Right ventricle myocardium inferior (tissue), 1 donor: ENCODE data around the gene ANAPC5. TPM values are rescaled to one million over a fixed set of nuclear protein-coding genes. Genes with fewer than 3 reads are reported as not detected.
"Not testable (repeated sequence)": the region's sequence is repeated elsewhere in the genome, so short reads cannot be mapped to it uniquely, and the experiment has no call there.

ENCODE experiments used
- ATAC-seq: fragments of 200-7000 bp; cut with Tn5 transposase; one replicate; pipeline ENCODE4 v1.9.1; 2020; ENCODE audit warnings: mild to moderate bottlenecking, moderate library complexity
- DNase-seq: peaks from one replicate; pipeline ENCODE4 v3.0.0; 2021; ENCODE audit errors: missing footprints
- intact Hi-C: fragments of 100-400 bp; cut with DNase I; formaldehyde crosslinking; loops from one replicate; pipeline ENCODE4 v1.11.0; 2022
- long read RNA-seq: library from polyadenylated mRNA; unstranded; transcript quantifications from one replicate; pipeline ENCODE4 v2.0.0, GENCODE V29; 2021
- total RNA-seq: library from RNA; stranded (reverse); fragmentation: NEBNext Ultra II Directional; extraction: Animal tissue kit (Norgen Biotek cat#: 25700); gene quantifications from one replicate; pipeline ENCODE4 v1.2.1, GENCODE V29; 2021
- donor health status: DM: no; HTN: yes; CAD: no; lungs with severe emphysema.

Gene ANAPC5
- 61.8 TPM for total RNA-seq
- long read RNA-seq, transcript ANAPC5-201 (17 exons, 2,513 nt) = major isoform, 57 of 77 reads
- long read RNA-seq, transcript ANAPC5-218 (17 exons, 2,400 nt) = minor isoform, 13 of 77 reads
- long read RNA-seq, partial matches to known transcripts = 2 of 77 reads
- long read RNA-seq, other reads (novel, unspliced or antisense) = 5 of 77 reads

DNA sequence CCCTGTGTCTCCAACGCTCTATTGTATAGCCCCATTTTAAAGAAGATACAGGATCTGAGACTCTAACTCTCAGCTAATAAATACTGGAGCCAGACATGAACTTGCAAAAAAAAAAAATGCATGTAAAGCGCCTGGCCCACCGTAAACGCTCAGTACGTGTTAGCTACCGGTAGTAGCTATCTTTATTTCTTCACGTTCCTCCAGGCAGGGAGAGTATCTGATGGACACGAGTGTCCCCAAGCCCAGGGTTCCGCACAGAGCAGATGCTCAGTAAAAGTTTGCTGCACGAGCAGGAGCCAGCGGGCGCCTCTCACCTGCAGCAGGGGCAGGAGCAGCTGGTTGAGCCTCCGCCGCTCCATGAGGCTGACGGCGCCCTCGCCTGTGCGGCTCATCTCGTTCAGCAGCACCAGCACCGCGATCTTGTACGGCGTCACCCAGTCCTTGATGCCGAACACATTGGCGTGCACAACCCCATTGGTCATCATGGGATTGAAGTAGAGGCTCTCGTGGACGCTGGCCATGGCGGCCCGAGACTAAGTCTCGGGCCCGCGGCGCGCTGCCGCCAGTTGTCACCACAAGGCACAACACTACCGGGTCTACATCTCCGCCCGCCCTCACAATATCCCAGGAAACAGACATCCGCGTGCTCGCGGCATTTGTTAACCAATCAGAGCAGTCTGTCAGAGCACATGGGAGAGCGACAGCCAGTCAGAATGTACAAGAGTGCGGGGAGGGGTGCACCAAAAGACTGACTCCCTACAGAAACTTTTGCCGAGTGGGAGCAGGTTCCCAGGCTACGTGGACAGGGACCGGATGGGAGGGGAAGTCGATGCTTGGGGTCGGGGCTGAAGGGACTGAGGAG, at the start of gene ANAPC5:
Gene ANAPC5 (minus strand): TSS at position 592 of the 862 bp plus-strand sequence. CDS start 71 bp downstream, at position 521.
- DNase-seq (peak; percentile 96), ATAC-seq (peak; percentile 100)
- intact Hi-C loops = loop anchor here (2.0 kb wide), 1 partner anchor 49 kb away; the partner anchor contains the start of gene RNF34

DNA sequence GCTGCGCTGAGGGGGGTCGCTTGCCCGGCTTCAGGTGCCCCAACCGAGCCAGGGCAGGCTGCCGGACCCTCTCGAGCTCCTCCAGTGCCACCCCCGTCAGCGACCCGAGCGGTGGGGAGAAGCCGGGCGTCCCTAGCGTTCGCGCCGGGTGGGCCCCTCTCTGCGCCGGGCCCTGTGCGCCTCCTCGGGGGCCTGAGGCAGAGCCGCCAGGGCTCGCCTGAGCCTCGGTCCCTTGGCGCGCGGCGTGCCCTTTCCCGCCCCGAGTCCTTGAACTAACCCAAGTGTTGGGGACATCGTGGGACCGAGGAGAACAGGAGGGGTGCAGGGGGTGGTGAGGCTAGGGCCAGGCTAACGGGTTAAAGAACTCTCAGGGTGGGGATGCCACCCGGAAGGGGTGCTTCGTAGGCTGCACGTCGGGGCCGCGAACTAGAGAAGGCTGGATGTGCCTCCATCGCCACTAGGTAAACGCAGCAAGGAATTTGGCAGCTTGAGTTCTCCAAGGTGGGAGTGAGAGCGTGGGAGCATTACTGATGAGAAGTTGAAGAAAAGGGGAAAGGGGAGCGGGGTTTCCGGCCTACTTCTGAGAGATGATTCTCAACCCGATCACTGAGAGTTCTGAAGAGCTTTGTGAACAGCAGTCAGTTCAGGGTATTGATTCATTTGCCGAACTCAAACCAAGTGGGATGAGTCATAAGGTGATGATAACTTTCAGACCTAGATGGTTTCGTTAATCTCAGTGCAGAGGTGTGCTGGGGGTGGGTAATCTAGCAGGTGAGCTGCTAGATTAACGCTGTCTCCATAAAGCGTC, 48.3 kb upstream of the ANAPC5 start:
- intact Hi-C loops = loop anchor here (2.0 kb wide), 1 partner anchor 48 kb away; the partner anchor contains the start of gene ANAPC5
- DNase-seq (peak; percentile 78), ATAC-seq (peak; percentile 62)

GRCh38 chr12:121399391-121400331, 47.5 kb upstream of the ANAPC5 start, which contains the start of gene RNF34:
TSS of gene RNF34 (plus strand) at chr12:121400118. CDS start at chr12:121400213, 95 bp downstream.
- ATAC-seq = peak; percentile 98
- intact Hi-C loops = loop anchor here (2.0 kb wide), 1 partner anchor 47 kb away; the partner anchor contains the start of gene ANAPC5
- DNase-seq = peak; percentile 100

DNA sequence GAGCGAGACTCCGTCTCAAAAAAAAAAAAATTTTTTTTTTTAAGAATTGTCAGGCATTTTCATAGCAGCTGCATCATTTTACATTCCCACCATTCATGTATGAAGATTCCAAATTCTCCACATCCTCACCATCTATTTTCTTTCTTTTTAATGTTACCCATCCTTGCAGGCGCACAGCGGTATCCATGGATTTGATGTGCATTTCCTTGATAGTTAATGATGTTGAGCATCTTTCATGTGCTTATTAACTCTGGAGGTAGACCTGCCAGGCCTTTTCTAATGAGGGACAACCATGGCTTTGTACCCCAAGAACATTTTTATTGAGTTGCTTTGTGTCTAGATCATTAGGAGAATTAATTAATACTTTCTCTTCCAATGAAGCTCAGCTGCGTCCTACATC, 46.1 kb upstream of the ANAPC5 start:
- no peak for DNase-seq
- ATAC-seq = no peak
- intact Hi-C loops = no loop called here

- DNase-seq (no peak), ATAC-seq (no peak)
- intact Hi-C loops = no loop called here
Measured at GRCh38 chr12:121397521-121397920, 45.3 kb upstream of the ANAPC5 start.

DNA sequence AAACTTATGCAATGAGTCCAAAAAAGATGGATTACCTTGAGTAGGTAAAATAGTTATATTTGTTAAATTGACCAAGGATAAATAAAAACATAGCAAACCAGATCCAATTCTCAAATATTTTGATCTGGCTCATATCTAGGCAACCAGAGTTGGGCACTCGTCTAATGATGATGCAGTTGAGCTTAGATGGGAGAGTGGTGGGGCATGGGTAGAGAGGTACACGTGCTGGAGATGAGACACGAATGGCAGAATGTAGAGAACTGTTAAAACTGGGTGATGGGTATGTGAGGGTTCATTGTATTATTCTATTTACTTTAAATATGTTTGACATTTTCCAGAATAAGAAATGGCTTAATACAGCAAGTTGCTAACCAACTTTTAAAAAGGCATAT, 40.1 kb upstream of the ANAPC5 start:
- intact Hi-C loops = no loop called here
- DNase-seq = no peak
- no peak for ATAC-seq

DNA sequence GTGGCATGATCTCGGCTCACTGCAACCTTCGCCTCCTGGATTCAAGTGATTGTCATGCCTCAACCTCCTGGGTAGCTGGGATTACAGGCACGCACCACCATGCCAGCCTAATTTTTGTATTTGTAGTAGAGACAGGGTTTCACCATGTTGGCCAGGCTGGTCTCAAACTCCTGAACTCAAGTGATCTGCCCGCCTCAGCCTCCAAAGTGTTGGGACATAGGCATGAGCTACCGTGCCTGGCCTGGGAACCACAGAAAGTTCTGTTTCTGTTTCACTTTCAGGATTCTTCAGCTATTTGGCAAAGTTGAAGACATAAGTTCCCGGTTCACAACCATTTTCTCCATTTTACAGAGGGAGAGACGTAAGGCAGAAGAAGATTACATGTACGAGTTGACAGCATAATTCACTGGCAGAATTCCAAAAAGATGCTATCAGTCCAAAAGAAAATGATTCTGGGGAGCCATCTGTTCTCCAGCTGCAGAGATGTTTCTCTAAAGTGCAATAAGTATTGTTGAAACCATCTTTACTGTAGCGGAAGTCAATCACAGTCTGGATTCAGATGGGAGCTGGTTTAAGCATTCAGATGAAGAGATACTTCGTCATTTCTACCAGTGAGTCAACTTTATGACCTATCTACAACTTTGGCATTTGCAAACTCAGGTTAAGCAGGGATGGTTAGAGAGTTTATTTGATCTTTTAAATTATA, 39.6 kb upstream of the ANAPC5 start:
- DNase-seq = no peak
- no peak for ATAC-seq
- intact Hi-C loops = no loop called here

- ATAC-seq = no peak
- no peak for DNase-seq
- intact Hi-C loops = no loop called here
Measured at GRCh38 chr12:121390856-121391255, 38.6 kb upstream of the ANAPC5 start.

DNA sequence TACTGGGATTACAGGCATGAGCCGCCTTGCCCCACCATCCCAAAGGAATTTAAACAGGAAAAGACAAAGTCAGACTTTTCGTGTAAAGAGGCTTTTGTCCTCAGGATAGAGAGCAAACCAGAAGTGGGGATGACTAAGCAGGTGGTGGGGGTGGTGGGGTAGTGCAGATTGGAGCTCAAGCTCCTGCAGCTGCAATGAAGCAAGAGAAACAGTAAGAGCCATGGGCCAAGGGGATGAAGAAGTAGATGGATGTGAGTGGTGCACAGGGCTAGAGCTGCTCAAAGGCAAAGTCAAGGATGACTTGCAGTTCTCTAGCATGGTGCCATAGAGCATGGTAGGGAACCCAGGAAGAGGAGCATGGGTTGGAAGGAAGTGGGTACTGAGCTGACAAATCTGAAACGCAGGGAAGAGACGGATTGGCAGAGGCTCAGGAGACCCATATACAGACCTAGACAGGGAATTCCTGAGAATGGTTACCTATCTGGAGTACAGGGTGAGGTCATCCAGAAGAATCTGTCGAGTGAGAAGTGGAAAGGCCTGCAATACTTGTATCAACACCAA, 36.3 kb upstream of the ANAPC5 start:
- ATAC-seq (no peak), DNase-seq (no peak)
- intact Hi-C loops = no loop called here

GRCh38 chr12:121384891-121385290, 32.7 kb upstream of the ANAPC5 start:
- intact Hi-C loops, DNase-seq, ATAC-seq: not testable (repeated sequence)

DNA sequence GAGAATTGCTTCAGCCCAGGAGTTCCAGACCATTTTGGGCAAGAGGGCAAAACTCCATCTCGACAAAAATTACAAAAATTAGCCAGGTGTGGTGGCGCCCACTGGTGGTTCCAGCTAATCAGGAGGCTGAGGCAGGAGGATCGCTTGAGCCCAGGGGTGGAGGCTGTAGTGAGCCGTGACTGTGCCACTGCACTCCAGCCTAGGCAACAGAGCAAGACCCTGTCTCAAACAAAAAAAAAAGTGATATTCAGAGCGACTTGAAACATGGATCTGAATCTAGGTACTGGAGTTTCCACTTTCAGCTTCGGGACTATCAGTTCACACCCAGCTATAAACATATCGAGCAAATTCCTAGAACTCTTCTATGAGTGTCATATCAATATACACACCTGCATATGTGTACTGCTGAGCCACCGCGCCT, 31.4 kb upstream of the ANAPC5 start:
- ATAC-seq = no peak
- no peak for DNase-seq
- intact Hi-C loops = no loop called here

GRCh38 chr12:121379945-121380344, 27.7 kb upstream of the ANAPC5 start:
- DNase-seq (no peak), ATAC-seq (no peak)
- intact Hi-C loops = no loop called here

DNA sequence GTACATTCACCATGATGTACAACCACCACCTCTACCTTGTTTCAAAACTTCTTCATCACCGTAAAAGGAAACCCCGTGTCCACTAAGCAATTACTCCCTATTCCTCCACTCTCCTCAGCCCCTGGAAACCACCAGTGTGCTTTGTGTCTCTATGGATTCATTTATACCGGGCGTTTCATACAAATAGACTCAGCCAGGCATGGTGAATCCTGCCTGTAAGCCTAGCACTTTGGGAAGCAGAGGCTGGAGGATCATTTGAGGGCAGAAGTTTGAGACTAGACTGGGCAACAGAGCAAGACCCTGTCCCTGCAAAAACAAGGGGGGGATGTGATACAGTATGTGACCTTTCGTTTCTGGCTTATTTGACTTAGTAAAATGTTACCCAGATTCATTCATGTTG, 26.5 kb upstream of the ANAPC5 start:
- intact Hi-C loops = no loop called here

DNA sequence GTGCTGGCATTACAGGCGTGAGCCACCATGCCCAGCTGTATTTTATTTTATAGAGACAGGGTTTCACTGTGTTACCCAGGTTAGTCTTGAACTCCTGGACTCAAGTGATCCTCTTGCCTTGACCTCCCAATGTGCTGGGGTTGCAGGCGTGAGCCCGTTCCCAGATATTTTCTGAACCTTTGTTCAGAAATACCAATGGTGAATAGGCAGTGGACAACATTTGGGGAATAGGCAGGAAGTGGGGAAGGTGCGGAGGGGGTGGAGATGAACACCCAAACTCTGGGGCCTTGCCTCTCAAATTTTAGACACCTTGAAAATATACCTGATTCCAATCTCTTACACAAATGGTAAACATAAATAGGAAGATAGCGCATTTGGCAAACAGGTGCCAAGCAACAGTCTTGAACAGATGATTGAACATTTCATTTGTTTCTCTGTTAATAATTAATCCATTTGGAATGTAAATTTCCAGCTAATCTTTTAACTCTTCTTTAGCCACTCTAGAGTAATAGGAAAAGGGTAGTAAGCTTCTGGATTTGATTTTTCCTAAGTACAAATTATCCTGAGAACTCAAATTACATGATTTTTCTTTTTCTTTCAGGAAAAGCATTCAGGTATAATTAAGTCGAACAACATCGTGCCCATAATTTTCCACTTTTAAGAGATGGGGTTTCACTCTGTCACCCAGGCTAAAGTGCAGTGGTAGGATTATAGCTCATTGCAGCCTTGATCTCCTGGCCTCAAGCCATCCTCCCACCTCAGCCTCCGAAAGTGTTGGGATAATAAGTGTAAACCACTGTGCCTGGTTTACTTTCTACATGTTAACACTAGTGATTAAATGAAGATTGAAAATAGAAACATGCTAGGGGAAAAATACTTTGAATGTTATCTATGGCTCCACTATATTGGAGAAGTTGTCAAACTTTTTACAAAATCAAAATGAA, 24.8 kb upstream of the ANAPC5 start:
- intact Hi-C loops = no loop called here
- no peak for DNase-seq
- ATAC-seq = no peak

More for the DNA sequence above, 26.5 kb upstream of the ANAPC5 start:
- no peak for DNase-seq
- no peak for ATAC-seq

DNA sequence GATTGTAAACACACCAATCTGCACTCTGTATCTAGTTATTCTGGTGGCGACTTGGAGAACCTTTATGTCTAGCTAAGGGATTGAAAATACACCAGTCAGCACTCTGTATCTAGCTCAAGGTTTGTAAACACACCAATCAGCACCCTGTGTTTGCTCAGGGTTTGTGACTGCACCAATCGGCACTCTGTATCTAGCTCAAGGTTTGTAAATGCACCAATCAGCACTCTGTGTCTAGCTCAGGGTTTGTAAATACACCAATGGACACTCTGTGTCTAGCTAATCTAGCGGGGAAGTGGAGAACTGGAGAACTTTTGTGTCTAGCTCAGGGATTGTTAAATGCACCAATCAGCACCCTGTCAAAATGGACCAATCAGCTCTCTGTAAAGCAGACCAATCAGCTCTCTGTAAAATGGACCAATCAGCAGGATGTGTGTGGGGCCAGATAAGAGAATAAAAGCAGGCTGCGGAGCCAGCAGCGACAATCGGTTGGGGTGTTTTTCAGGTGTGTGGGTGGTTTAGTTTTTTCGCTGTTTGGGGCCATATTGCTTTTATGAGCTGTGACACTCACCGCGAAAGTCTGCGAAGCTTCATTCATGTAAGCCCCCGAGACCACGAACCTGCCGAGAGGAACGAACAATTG, 22.9 kb upstream of the ANAPC5 start:
- intact Hi-C loops, ATAC-seq, DNase-seq: not testable (repeated sequence)

- DNase-seq, intact Hi-C loops, ATAC-seq: not testable (repeated sequence)
Measured at GRCh38 chr12:121374336-121374735, 22.1 kb upstream of the ANAPC5 start.
